ENCODE measurements around the gene KCMF1.

- TF ChIP-seq POLR2AphosphoS5 (IDR thresholded peaks at IDR 0.05): no peak
- TF ChIP-seq, protein P1, sequence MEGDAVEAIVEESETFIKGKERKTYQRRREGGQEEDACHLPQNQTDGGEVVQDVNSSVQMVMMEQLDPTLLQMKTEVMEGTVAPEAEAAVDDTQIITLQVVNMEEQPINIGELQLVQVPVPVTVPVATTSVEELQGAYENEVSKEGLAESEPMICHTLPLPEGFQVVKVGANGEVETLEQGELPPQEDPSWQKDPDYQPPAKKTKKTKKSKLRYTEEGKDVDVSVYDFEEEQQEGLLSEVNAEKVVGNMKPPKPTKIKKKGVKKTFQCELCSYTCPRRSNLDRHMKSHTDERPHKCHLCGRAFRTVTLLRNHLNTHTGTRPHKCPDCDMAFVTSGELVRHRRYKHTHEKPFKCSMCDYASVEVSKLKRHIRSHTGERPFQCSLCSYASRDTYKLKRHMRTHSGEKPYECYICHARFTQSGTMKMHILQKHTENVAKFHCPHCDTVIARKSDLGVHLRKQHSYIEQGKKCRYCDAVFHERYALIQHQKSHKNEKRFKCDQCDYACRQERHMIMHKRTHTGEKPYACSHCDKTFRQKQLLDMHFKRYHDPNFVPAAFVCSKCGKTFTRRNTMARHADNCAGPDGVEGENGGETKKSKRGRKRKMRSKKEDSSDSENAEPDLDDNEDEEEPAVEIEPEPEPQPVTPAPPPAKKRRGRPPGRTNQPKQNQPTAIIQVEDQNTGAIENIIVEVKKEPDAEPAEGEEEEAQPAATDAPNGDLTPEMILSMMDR (IDR thresholded peaks at IDR 0.05): no peak
- TF ChIP-seq EP300 (IDR thresholded peaks at IDR 0.05): no peak
These were observed 8.0 kb upstream of the KCMF1 start for GRCh38 chr2:84962917-84963316.

Data from sigmoid colon (tissue), 4 donors.